ENCODE results near the gene TMEM11. TPM values are rescaled to one million over a fixed set of nuclear protein-coding genes. Genes with fewer than 3 reads are reported as not detected.
A peak's percentile ranks its signal among the peaks of the same experiment; 100 is the strongest.

TMEM11 gene
- total RNA-seq, 4 donors from 2014 or later, result 16.2 to 27.6 (median 21.5) TPM

DNA sequence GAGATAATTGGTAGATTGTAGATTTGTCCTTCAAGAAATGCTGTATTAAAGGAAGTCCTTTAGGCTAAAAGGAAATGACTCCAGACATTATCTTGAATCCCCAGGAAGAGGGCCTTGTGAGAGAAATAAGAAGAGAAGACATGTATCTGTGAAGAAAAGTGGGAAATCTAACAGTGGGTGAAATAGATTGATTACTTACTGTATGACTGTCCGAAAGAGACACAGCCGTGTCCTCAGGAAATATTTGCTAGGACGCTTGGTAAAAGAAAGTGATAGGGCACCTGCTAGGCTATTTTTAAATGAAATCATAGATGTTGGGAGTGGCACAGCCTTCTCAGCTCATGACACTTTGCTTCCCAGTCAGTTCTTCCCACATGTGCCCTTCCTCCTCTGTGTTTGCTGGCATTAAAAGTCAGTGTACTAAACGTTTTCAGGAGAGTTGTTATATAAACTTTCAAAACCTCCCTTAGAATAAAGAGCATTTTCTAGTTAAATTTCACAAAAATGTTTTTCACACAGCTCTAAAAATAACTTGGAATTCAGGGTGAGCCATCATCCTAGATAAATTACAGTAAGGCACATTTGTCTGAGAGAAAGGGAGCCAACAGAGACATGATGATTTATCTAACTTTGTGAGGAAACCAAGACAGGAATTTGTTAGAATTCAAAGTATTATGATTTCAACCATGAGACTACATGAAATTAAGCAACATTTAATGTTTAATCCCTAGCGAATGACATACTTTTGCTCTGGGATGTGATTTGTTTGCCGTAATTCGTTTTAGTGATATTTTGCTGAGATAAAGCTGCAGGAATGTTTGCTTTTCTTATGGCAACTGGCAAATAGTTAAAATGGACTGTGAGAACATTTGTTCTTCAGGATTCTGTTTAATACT lies 52.2 kb downstream of the TMEM11 start:
- 41 to 45% methylated on average over 7 of the region's 7 CpGs for WGBS, 2 donors
- Histone ChIP-seq H3K4me3 (no peak overlapping the region), H3K9me3 (no peaks in the 10 kb centered on the region), H3K27me3 (no peaks in the 10 kb centered on the region), H3K36me3 (no peaks in the 10 kb centered on the region), H3K4me1 (peaks cover 0 to 40% (median 7%) of the 10 kb centered on the region in 4 donors), H3K27ac (peak overlapping the region in 2 of 4 donors; percentile 68 to 73)
- DNase-seq (ENCODE audit: low spot score in 2 of 2), result no peak
- TF ChIP-seq, protein P1, sequence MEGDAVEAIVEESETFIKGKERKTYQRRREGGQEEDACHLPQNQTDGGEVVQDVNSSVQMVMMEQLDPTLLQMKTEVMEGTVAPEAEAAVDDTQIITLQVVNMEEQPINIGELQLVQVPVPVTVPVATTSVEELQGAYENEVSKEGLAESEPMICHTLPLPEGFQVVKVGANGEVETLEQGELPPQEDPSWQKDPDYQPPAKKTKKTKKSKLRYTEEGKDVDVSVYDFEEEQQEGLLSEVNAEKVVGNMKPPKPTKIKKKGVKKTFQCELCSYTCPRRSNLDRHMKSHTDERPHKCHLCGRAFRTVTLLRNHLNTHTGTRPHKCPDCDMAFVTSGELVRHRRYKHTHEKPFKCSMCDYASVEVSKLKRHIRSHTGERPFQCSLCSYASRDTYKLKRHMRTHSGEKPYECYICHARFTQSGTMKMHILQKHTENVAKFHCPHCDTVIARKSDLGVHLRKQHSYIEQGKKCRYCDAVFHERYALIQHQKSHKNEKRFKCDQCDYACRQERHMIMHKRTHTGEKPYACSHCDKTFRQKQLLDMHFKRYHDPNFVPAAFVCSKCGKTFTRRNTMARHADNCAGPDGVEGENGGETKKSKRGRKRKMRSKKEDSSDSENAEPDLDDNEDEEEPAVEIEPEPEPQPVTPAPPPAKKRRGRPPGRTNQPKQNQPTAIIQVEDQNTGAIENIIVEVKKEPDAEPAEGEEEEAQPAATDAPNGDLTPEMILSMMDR (IDR thresholded peaks at IDR 0.05), result no peak
- peak in 1 of 2 donors; percentile 62 for TF ChIP-seq EP300 (IDR thresholded peaks at IDR 0.05)

DNA sequence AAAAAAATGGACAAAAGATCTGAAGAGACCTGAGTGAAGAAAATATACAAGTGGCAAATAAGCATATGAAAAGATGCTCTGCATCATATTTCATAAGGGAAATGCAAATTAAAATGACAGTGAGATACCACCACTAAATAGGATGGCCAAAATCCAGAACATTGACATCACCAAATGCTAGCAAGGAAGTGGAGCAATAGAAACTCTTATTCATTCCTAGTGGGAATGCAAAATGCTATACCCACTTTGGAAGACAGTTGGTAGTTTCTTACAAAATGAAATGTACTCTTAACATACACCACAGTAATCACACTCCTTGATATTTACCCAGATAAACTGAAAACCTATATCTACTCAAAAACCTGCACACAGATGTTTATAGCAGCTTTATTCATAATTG lies 53.6 kb downstream of the TMEM11 start:
- Histone ChIP-seq H3K4me3 (no peak overlapping the region), H3K9me3 (peaks cover 0 to 10% (median 0%) of the 10 kb centered on the region in 4 donors), H3K4me1 (peaks cover 0 to 27% (median 2%) of the 10 kb centered on the region in 4 donors), H3K27ac (no peak overlapping the region), H3K36me3 (no peaks in the 10 kb centered on the region), H3K27me3 (no peaks in the 10 kb centered on the region)
- DNase-seq (ENCODE audit: low spot score in 2 of 2), result no peak
- TF ChIP-seq POLR2A (IDR thresholded peaks at IDR 0.05), result no peak
- TF ChIP-seq, protein P1 (IDR thresholded peaks at IDR 0.05), result no peak

DNA sequence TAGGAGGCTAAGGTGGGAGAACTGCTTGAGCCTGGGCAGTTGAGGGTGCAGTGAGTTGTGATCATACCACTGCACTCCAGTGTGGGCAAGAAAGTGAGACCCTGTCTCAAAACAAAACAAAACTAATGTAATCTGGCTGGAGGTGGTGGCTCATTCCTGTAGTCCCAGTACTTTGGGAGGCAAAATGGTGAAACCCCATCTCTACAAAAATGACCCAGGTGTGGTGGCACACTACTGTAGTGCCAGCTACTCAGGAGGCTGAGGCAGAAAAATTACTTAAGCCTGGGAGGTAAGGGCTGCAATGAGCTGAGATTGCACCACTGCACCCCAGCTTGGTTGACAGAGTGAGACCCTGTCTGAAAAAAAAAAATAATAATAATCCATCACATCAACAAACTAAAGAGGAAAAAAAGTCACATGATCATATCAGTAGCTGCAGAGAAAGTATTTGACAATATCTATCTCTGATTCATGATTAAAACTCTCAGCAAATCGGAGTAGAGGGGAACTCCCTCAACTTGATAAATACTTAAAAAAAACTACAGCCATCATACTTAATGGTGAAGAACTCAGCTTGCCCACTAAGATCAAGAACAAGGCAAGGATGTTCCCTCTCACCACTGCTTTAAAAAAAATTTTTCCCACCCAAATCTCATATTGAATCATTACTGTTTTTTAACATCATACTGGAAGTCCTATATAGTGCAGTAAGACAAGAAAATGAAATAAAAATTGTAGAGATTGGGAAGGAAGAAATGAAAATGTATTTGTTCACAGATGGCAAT lies 56.2 kb downstream of the TMEM11 start:
- Histone ChIP-seq H3K36me3 (no peaks in the 10 kb centered on the region), H3K9me3 (peaks cover 0 to 13% (median 1%) of the 10 kb centered on the region in 4 donors), H3K27ac (no peak overlapping the region), H3K27me3 (no peaks in the 10 kb centered on the region), H3K4me1 (peaks cover 0 to 20% (median 2%) of the 10 kb centered on the region in 4 donors), H3K4me3 (no peak overlapping the region)
- 89 to 94% methylated on average over 1 of the region's 1 CpG for WGBS, 2 donors
- DNase-seq (ENCODE audit: low spot score in 2 of 2), result no peak
- TF ChIP-seq, protein P1 (IDR thresholded peaks at IDR 0.05), result no peak
- TF ChIP-seq POLR2A (IDR thresholded peaks at IDR 0.05) (no peak), EP300 (IDR thresholded peaks at IDR 0.05) (no peak)

DNA sequence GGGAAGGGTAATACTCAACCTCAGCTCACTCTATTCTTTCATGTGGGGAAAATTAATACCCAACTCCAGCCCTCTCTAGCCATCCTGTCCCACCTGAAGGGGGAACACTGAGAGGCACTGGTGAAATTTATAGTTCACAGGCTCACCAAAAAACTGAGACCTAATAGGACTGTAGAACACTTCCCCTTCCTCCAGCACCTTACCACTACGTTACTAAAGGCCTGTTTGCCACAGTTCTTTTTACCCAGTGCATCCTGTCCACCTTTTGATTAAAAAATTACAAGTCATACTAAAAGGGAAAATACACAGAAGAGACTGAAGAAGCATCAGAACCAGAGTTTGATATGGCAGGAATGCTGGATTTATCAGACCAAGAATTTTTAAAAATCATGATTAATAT lies 61.2 kb downstream of the TMEM11 start:
- Histone ChIP-seq H3K9me3 (peaks cover 0 to 21% (median 1%) of the 10 kb centered on the region in 4 donors), H3K4me1 (no peaks in the 10 kb centered on the region), H3K36me3 (peaks cover 0 to 2% (median 0%) of the 10 kb centered on the region in 3 donors), H3K4me3 (no peak overlapping the region), H3K27me3 (no peaks in the 10 kb centered on the region), H3K27ac (no peak overlapping the region)
- 83 to 86% methylated on average over 1 of the region's 1 CpG for WGBS, 2 donors
- TF ChIP-seq, protein P1 (IDR thresholded peaks at IDR 0.05), result no peak
- TF ChIP-seq POLR2A (IDR thresholded peaks at IDR 0.05), result no peak
- TF ChIP-seq EP300 (IDR thresholded peaks at IDR 0.05), result no peak
- DNase-seq (ENCODE audit: low spot score in 2 of 2), result no peak

DNA sequence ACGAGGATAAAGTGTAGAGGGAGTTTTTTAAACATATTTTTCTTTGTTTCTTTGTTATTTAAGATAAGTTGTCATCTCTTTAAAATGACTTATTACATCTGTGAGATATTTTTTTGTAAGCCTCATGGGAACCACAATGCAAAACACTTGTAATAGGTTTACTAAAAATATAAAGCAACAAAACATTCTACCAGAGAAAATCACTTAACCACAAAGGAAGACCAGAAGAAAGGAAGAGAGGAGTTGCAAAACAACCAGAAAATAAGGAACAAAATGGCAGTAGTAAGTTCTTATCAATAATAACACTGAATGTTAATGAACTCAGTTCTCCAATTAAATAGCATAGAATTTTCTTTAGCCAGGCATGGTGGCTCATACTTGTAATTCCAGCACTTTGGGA lies 64.3 kb downstream of the TMEM11 start:
- 78% methylated on average over 1 of the region's 1 CpG for WGBS, 2 donors
- H3K36me3 ChIP-seq, result peaks cover 0 to 10% (median 0%) of the 10 kb centered on the region in 3 donors
- H3K27ac ChIP-seq, result no peak overlapping the region
- H3K9me3 ChIP-seq, result peaks cover 0 to 7% (median 0%) of the 10 kb centered on the region in 4 donors
- TF ChIP-seq, protein P1 (IDR thresholded peaks at IDR 0.05), result no peak
- TF ChIP-seq POLR2A (IDR thresholded peaks at IDR 0.05), result no peak
- TF ChIP-seq EP300 (IDR thresholded peaks at IDR 0.05), result no peak
- DNase-seq (ENCODE audit: low spot score in 2 of 2), result no peak
- H3K27me3 ChIP-seq, result no peaks in the 10 kb centered on the region
- H3K4me1 ChIP-seq, result no peaks in the 10 kb centered on the region
- H3K4me3 ChIP-seq, result no peak overlapping the region
